SK-N-SH (cell line): ENCODE results near the gene COL4A3. TPM values are rescaled to one million over a fixed set of nuclear protein-coding genes. Genes with fewer than 3 reads are reported as not detected.

Experiments
- CTCF ChIA-PET: fragments of 300-600, 350-600 bp; formaldehyde crosslinking; extraction: SDS; loops from one replicate; lab custom pipeline; 2021; lab: Yijun Ruan, JAX
- POLR2A ChIA-PET: fragments of 350-600 bp; sonication (Branson Sonifier 250); formaldehyde crosslinking; extraction: SDS; loops from one replicate; lab custom pipeline; 2020; ENCODE audit warnings: antibody characterized with exemption, inconsistent platforms; lab: Yijun Ruan, JAX
- DNase-seq: peaks from one replicate; pipeline ENCODE4 v3.0.0; 2012
- H2AFZ ChIP-seq: fragments of 200-600 bp; sonication (generic); 2 replicates; pipeline ENCODE4 v1.8.1; 2016; ENCODE audit warnings: antibody characterized with exemption, mild to moderate bottlenecking, low read depth
- H3F3A ChIP-seq: fragments of 200-600 bp; sonication (generic); replicated peaks from 2 replicates; pipeline ENCODE3; 2016; ENCODE audit warnings: antibody characterized with exemption, mild to moderate bottlenecking; ENCODE audit not compliant: insufficient read depth
- H3K27ac ChIP-seq, 2 experiments: fragments of 200-500 bp in 1 of 2; fragments of 200-600 bp in 1 of 2; sonication (Bioruptor generic) in 1 of 2; sonication (generic), shearing (Covaris generic) in 1 of 2; 2 replicates each; pipeline versions ENCODE4 v1.5.1 to v1.6.1; 2014 to 2016; ENCODE audit warnings: low read depth in 2 of 2, inconsistent platforms in 1 of 2, low read length in 1 of 2, mild to moderate bottlenecking in 1 of 2, mixed read lengths in 1 of 2
- H3K27me3 ChIP-seq: fragments of 200-600 bp; sonication (generic), shearing (Covaris generic); 2 replicates; pipeline ENCODE4 v1.6.1; 2016; ENCODE audit warnings: mixed run types; ENCODE audit not compliant: insufficient read depth
- H3K36me3 ChIP-seq, 2 experiments: fragments of 200-500 bp in 1 of 2; fragments of 200-600 bp in 1 of 2; sonication (Bioruptor generic) in 1 of 2; sonication (generic) in 1 of 2; replicated peaks in 1 of 2; 2 replicates each; pipeline versions ENCODE3 to v1.5.1; 2014 to 2016; ENCODE audit warnings: low read length in 1 of 2, mild to moderate bottlenecking in 1 of 2; ENCODE audit not compliant: insufficient read depth in 2 of 2, control insufficient read depth in 1 of 2
- H3K4me1 ChIP-seq, 2 experiments: fragments of 200-500 bp in 1 of 2; fragments of 200-600 bp in 1 of 2; sonication (Bioruptor generic) in 1 of 2; sonication (generic), shearing (Covaris generic) in 1 of 2; 2 replicates each; pipeline versions ENCODE4 v1.5.1 to v1.6.1; 2014 to 2016; ENCODE audit warnings: low read depth in 1 of 2, low read length in 1 of 2, mixed run types in 1 of 2; ENCODE audit not compliant: insufficient read depth in 2 of 2, control insufficient read depth in 1 of 2
- H3K4me2 ChIP-seq: fragments of 200-600 bp; sonication (generic), shearing (Covaris generic); 2 replicates; pipeline ENCODE4 v1.6.1; 2017; ENCODE audit warnings: mixed run types
- H3K4me3 ChIP-seq, 2 experiments: fragments of 200-500 bp in 1 of 2; fragments of 200-600 bp in 1 of 2; sonication (Bioruptor generic) in 1 of 2; sonication (generic), shearing (Covaris generic) in 1 of 2; 2 replicates each; pipeline versions ENCODE4 v1.5.1 to v1.8.1; 2014 to 2016; ENCODE audit warnings: low read depth in 2 of 2, inconsistent platforms in 1 of 2, low read length in 1 of 2, mild to moderate bottlenecking in 1 of 2, mixed read lengths in 1 of 2, moderate library complexity in 1 of 2
- H3K79me2 ChIP-seq: fragments of 200-600 bp; sonication (generic); 2 replicates; pipeline ENCODE4 v1.8.1; 2017; ENCODE audit warnings: mild to moderate bottlenecking; ENCODE audit not compliant: insufficient read depth
- H3K9ac ChIP-seq: fragments of 200-600 bp; sonication (generic); 2 replicates; pipeline ENCODE4 v1.6.1; 2017; ENCODE audit warnings: mixed run types
- H3K9me2 ChIP-seq: fragments of 200-600 bp; sonication (generic); 2 replicates; pipeline ENCODE4 v1.6.1; 2017; ENCODE audit warnings: mixed run types
- H3K9me3 ChIP-seq: fragments of 200-600 bp; sonication (generic); 2 replicates; pipeline ENCODE4 v1.6.1; 2017; ENCODE audit warnings: mixed run types, mild to moderate bottlenecking, moderate library complexity
- H4K20me1 ChIP-seq: fragments of 200-600 bp; sonication (generic); 2 replicates; pipeline ENCODE4 v1.6.1; 2017; ENCODE audit warnings: mild to moderate bottlenecking, mixed run types; ENCODE audit not compliant: insufficient read depth
- EP300 ChIP-seq, 2 experiments: IDR thresholded peaks; 2 replicates each; pipeline versions ENCODE4 v1.4.0 to v1.6.1; 2012; ENCODE audit warnings: borderline replicate concordance in 1 of 2, low read depth in 1 of 2, low read length in 1 of 2
- FOXJ3 ChIP-seq: sonication (generic); formaldehyde crosslinking; IDR thresholded peaks from 2 replicates; pipeline ENCODE4 v1.5.1; 2020; ENCODE audit warnings: mild to moderate bottlenecking, missing genetic modification reagents
- FOXM1 ChIP-seq: IDR thresholded peaks from 2 replicates; pipeline ENCODE4 v1.4.0; 2012; ENCODE audit warnings: low read depth, mild to moderate bottlenecking
- NRF1 ChIP-seq: IDR thresholded peaks from 2 replicates; pipeline ENCODE4 v1.6.1; 2012; ENCODE audit warnings: low read depth, mild to moderate bottlenecking, low read length
- TAF1 ChIP-seq: IDR thresholded peaks from 2 replicates; pipeline ENCODE4 v1.6.1; 2012; ENCODE audit warnings: low read depth, mild to moderate bottlenecking, low read length, moderate library complexity, borderline replicate concordance
- WGBS: methylation state at CpG from one replicate; pipeline ENCODE4 v1.1.6; 2017; ENCODE audit warnings: low lambda C conversion rate; 5-methylcytosine and 5-hydroxymethylcytosine counted together
- polyA plus RNA-seq, 3 experiments: library from polyadenylated mRNA; depleted of rRNA; stranded (reverse); fragments of >200 nt; gene quantifications; 2 replicates each; pipeline ENCODE4 v1.2.3, GENCODE V29; 2012
- TF ChIP-seq, protein P1 (sequence below): IDR thresholded peaks from 2 replicates; pipeline ENCODE4 v1.4.0; 2012; ENCODE audit warnings: low read depth, borderline replicate concordance
- TF ChIP-seq, protein P2 (sequence below): IDR thresholded peaks from 2 replicates; pipeline ENCODE4 v1.4.0; 2012; ENCODE audit warnings: low read depth, borderline replicate concordance
- TF ChIP-seq, protein P3 (sequence below): fragments of 200-600 bp; sonication (generic); IDR thresholded peaks from 2 replicates; pipeline ENCODE4 v1.6.1; 2017; ENCODE audit warnings: antibody characterized with exemption, mild to moderate bottlenecking, moderate library complexity
- TF ChIP-seq, protein P4 (sequence below): IDR thresholded peaks from 2 replicates; pipeline ENCODE4 v1.6.1; 2012; ENCODE audit warnings: mild to moderate bottlenecking, low read depth, low read length, moderate library complexity
- TF ChIP-seq, protein P5 (sequence below): IDR thresholded peaks from 2 replicates; pipeline ENCODE4; 2012

COL4A3 gene
- polyA plus RNA-seq, 1 of the 3 experiments (the other 2 are of a cell fraction), result not detected

DNA sequence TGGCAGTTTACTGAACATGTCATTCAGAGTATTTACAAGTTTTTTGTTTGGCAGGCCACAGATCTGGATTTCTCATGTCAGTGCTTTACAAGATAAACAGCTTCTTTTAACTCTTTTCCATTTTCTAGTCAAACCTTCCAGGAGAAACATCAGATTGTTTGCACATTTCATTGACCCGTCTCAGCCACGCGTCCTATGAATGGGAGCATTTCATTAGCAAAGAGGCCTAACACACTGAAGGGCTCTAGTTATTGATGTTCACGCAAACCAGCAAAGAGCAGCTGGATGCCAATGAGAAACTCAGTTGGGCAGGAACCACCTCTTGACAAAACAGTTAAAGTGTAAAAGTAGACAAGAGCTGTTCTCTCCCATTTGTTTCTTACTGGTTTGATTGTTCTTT, 131.4 kb downstream of the COL4A3 start:
- Histone ChIP-seq H3K27ac (no peak overlapping the region), H3K4me1 (no peaks in the 10 kb centered on the region), H3K36me3 (no peaks in the 10 kb centered on the region), H3F3A (no peaks in the 10 kb centered on the region), H2AFZ (no peak overlapping the region), H3K9me3 (no peaks in the 10 kb centered on the region), H3K4me2 (no peak overlapping the region), H3K9ac (no peak overlapping the region), H3K79me2 (no peaks in the 10 kb centered on the region), H3K4me3 (no peak overlapping the region), H3K9me2 (no peaks in the 10 kb centered on the region), H4K20me1 (no peaks in the 10 kb centered on the region), H3K27me3 (no peaks in the 10 kb centered on the region)
- TF ChIP-seq, protein P1, sequence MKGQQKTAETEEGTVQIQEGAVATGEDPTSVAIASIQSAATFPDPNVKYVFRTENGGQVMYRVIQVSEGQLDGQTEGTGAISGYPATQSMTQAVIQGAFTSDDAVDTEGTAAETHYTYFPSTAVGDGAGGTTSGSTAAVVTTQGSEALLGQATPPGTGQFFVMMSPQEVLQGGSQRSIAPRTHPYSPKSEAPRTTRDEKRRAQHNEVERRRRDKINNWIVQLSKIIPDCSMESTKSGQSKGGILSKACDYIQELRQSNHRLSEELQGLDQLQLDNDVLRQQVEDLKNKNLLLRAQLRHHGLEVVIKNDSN, result no peak
- no peak for TF ChIP-seq NRF1
- TF ChIP-seq, protein P2, sequence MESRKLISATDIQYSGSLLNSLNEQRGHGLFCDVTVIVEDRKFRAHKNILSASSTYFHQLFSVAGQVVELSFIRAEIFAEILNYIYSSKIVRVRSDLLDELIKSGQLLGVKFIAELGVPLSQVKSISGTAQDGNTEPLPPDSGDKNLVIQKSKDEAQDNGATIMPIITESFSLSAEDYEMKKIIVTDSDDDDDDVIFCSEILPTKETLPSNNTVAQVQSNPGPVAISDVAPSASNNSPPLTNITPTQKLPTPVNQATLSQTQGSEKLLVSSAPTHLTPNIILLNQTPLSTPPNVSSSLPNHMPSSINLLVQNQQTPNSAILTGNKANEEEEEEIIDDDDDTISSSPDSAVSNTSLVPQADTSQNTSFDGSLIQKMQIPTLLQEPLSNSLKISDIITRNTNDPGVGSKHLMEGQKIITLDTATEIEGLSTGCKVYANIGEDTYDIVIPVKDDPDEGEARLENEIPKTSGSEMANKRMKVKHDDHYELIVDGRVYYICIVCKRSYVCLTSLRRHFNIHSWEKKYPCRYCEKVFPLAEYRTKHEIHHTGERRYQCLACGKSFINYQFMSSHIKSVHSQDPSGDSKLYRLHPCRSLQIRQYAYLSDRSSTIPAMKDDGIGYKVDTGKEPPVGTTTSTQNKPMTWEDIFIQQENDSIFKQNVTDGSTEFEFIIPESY, result no peak
- no peak for TF ChIP-seq EP300 (IDR thresholded peaks at IDR 0.05; ENCODE audit: borderline replicate concordance in 1 of 2, low read depth in 1 of 2, low read length in 1 of 2)
- TF ChIP-seq, protein P3, sequence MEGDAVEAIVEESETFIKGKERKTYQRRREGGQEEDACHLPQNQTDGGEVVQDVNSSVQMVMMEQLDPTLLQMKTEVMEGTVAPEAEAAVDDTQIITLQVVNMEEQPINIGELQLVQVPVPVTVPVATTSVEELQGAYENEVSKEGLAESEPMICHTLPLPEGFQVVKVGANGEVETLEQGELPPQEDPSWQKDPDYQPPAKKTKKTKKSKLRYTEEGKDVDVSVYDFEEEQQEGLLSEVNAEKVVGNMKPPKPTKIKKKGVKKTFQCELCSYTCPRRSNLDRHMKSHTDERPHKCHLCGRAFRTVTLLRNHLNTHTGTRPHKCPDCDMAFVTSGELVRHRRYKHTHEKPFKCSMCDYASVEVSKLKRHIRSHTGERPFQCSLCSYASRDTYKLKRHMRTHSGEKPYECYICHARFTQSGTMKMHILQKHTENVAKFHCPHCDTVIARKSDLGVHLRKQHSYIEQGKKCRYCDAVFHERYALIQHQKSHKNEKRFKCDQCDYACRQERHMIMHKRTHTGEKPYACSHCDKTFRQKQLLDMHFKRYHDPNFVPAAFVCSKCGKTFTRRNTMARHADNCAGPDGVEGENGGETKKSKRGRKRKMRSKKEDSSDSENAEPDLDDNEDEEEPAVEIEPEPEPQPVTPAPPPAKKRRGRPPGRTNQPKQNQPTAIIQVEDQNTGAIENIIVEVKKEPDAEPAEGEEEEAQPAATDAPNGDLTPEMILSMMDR, result no peak
- TF ChIP-seq, protein P4, sequence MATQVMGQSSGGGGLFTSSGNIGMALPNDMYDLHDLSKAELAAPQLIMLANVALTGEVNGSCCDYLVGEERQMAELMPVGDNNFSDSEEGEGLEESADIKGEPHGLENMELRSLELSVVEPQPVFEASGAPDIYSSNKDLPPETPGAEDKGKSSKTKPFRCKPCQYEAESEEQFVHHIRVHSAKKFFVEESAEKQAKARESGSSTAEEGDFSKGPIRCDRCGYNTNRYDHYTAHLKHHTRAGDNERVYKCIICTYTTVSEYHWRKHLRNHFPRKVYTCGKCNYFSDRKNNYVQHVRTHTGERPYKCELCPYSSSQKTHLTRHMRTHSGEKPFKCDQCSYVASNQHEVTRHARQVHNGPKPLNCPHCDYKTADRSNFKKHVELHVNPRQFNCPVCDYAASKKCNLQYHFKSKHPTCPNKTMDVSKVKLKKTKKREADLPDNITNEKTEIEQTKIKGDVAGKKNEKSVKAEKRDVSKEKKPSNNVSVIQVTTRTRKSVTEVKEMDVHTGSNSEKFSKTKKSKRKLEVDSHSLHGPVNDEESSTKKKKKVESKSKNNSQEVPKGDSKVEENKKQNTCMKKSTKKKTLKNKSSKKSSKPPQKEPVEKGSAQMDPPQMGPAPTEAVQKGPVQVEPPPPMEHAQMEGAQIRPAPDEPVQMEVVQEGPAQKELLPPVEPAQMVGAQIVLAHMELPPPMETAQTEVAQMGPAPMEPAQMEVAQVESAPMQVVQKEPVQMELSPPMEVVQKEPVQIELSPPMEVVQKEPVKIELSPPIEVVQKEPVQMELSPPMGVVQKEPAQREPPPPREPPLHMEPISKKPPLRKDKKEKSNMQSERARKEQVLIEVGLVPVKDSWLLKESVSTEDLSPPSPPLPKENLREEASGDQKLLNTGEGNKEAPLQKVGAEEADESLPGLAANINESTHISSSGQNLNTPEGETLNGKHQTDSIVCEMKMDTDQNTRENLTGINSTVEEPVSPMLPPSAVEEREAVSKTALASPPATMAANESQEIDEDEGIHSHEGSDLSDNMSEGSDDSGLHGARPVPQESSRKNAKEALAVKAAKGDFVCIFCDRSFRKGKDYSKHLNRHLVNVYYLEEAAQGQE, result no peak
- TF ChIP-seq, protein P5, sequence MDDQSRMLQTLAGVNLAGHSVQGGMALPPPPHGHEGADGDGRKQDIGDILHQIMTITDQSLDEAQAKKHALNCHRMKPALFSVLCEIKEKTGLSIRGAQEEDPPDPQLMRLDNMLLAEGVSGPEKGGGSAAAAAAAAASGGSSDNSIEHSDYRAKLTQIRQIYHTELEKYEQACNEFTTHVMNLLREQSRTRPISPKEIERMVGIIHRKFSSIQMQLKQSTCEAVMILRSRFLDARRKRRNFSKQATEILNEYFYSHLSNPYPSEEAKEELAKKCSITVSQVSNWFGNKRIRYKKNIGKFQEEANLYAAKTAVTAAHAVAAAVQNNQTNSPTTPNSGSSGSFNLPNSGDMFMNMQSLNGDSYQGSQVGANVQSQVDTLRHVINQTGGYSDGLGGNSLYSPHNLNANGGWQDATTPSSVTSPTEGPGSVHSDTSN, result no peak
- TF ChIP-seq FOXM1, result no peak
- no peak for TF ChIP-seq TAF1
- no peak for TF ChIP-seq FOXJ3 (CRISPR knock-in tag)
- POLR2A ChIA-PET, result no interaction called here
- DNase-seq, result no peak
- CTCF ChIA-PET, result interaction anchor here (1.4 to 1.6 kb wide), 2 partner anchors 10 to 58 kb away, joined by 3 to 4 read pairs; no protein-coding TSS in a partner anchor
- 98% methylated on average over 4 of the region's 4 CpGs for WGBS
